Measurements from ENCODE around the gene KEL. TPM values are rescaled to one million over a fixed set of nuclear protein-coding genes. Genes with fewer than 3 reads are reported as not detected.

Gene KEL
- total and polyA plus RNA-seq, 2 donors (not counting 3 experiments of a cell fraction or from before 2014, with no cell fraction given), result 0.30 to 1.2 TPM

- Histone ChIP-seq H3K4me1 (ENCODE audit: control insufficient read depth, extremely low read depth, insufficient read depth, low read length) (peaks cover 3% of the 10 kb centered on the region), H2AFZ (ENCODE audit: low read depth, low read length) (no peak overlapping the region), H3K4me3 (replicated peaks in 1 of 3; ENCODE audit: insufficient read depth in 1 of 3, low read depth in 1 of 3, low read length in 3 of 3) (no peak overlapping the region), H3K79me2 (ENCODE audit: control insufficient read depth, insufficient read depth, low read length) (no peaks in the 10 kb centered on the region), H3K27ac (ENCODE audit: insufficient read depth, low read depth, low read length) (no peak overlapping the region), H3K9me3 (replicated peaks; ENCODE audit: control insufficient read depth, insufficient read depth, low read length) (no peaks in the 10 kb centered on the region), H4K20me1 (replicated peaks; ENCODE audit: control insufficient read depth, extremely low read depth, insufficient read depth, low read length) (no peaks in the 10 kb centered on the region), H3K9me1 (replicated peaks; ENCODE audit: control insufficient read depth, extremely low read depth, insufficient read depth, low read length) (no peaks in the 10 kb centered on the region), H3K27me3 (ENCODE audit: control insufficient read depth in 2 of 2, insufficient read depth in 2 of 2, low read length in 2 of 2) (peaks cover 6 to 7% of the 10 kb centered on the region in 2 experiments), H3K4me2 (ENCODE audit: insufficient read depth, low read length) (no peak overlapping the region), H3K36me3 (ENCODE audit: control insufficient read depth in 2 of 2, extremely low read depth in 1 of 2, insufficient read depth in 2 of 2, low read length in 2 of 2) (no peaks in the 10 kb centered on the region), H3K9ac (replicated peaks; ENCODE audit: extremely low read depth, insufficient read depth, low read length) (no peak overlapping the region)
- intact Hi-C loops (cut with micrococcal nuclease) (no loop called here), dilution Hi-C loops (cut with MboI; ENCODE audit: extremely low pct_ligation_motif_present, low sequenced_read_pairs) (loop anchor here (25.0 kb wide), 1 partner anchor 213 kb away; the partner anchor contains the start of gene TAS2R40)
- TF ChIP-seq FOS (IDR thresholded peaks at IDR 0.05; ENCODE audit: borderline replicate concordance, insufficient read depth, low read length), result no peak
- no peak for TF ChIP-seq JUN (IDR thresholded peaks at IDR 0.05; ENCODE audit: borderline replicate concordance, insufficient read depth, insufficient read length, low read depth)
- no peak for TF ChIP-seq EZH2 (IDR thresholded peaks at IDR 0.05; ENCODE audit: borderline replicate concordance, low read depth, low read length, severe bottlenecking)
- no peak for TF ChIP-seq MYC (IDR thresholded peaks at IDR 0.05; ENCODE audit: low read depth, low read length)
- no peak for TF ChIP-seq MAX (IDR thresholded peaks at IDR 0.05; ENCODE audit: insufficient read depth, insufficient read length)
- TF ChIP-seq POLR2A (IDR thresholded peaks at IDR 0.05; ENCODE audit: low read depth, low read length), result no peak
- no peak for TF ChIP-seq GATA2 (IDR thresholded peaks at IDR 0.05; ENCODE audit: insufficient read depth, insufficient read length, low read depth, low read length)
- FAIRE-seq (no peak), DNase-seq (ENCODE audit: low read depth, low spot score) (no peak)
- BruUV-seq (replicated peaks), result no TSS peak
- POLR2A ChIA-PET, result no interaction called here
- CTCF ChIA-PET, result interaction anchor here (1.1 to 26.4 kb wide), 8 partner anchors 8 to 464 kb away, joined by 3 to 967 read pairs (median 8); partner anchors contain the start of gene TAS2R40
Observed at GRCh38 chr7:142999793-143000192, 37.6 kb upstream of the KEL start.

GRCh38 chr7:142998966-142999365 lies 36.8 kb upstream of the KEL start:
- Histone ChIP-seq H3K9ac (replicated peaks; ENCODE audit: extremely low read depth, insufficient read depth, low read length) (no peak overlapping the region), H3K9me3 (replicated peaks; ENCODE audit: control insufficient read depth, insufficient read depth, low read length) (no peaks in the 10 kb centered on the region), H3K79me2 (ENCODE audit: control insufficient read depth, insufficient read depth, low read length) (no peaks in the 10 kb centered on the region), H3K4me2 (ENCODE audit: insufficient read depth, low read length) (no peak overlapping the region), H3K4me3 (replicated peaks in 1 of 3; ENCODE audit: insufficient read depth in 1 of 3, low read depth in 1 of 3, low read length in 3 of 3) (no peak overlapping the region), H2AFZ (ENCODE audit: low read depth, low read length) (no peak overlapping the region), H3K27ac (ENCODE audit: insufficient read depth, low read depth, low read length) (no peak overlapping the region), H3K27me3 (ENCODE audit: control insufficient read depth in 2 of 2, insufficient read depth in 2 of 2, low read length in 2 of 2) (peaks cover 0 to 3% of the 10 kb centered on the region in 2 experiments), H3K36me3 (ENCODE audit: control insufficient read depth in 2 of 2, extremely low read depth in 1 of 2, insufficient read depth in 2 of 2, low read length in 2 of 2) (no peaks in the 10 kb centered on the region), H3K9me1 (replicated peaks; ENCODE audit: control insufficient read depth, extremely low read depth, insufficient read depth, low read length) (no peaks in the 10 kb centered on the region), H3K4me1 (ENCODE audit: control insufficient read depth, extremely low read depth, insufficient read depth, low read length) (peaks cover 3% of the 10 kb centered on the region), H4K20me1 (replicated peaks; ENCODE audit: control insufficient read depth, extremely low read depth, insufficient read depth, low read length) (no peaks in the 10 kb centered on the region)
- DNase-seq (ENCODE audit: low read depth, low spot score) (no peak), FAIRE-seq (no peak)
- ChIA-PET CTCF (interaction anchor here (1.3 to 26.4 kb wide), 7 partner anchors 9 to 483 kb away, joined by 3 to 967 read pairs (median 7); partner anchors contain the start of gene TAS2R40), POLR2A (no interaction called here)
- intact Hi-C loops (cut with micrococcal nuclease), result no loop called here
- no TSS peak for BruUV-seq (replicated peaks)
- dilution Hi-C loops (cut with MboI; ENCODE audit: extremely low pct_ligation_motif_present, low sequenced_read_pairs), result no loop called here
- TF ChIP-seq MYC (IDR thresholded peaks at IDR 0.05; ENCODE audit: low read depth, low read length) (no peak), CTCF (IDR thresholded peaks at IDR 0.05; ENCODE audit: extremely low read depth in 1 of 2, insufficient read depth in 1 of 2, low read depth in 1 of 2, low read length in 2 of 2) (no peak), MAX (IDR thresholded peaks at IDR 0.05; ENCODE audit: insufficient read depth, insufficient read length) (no peak), POLR2A (IDR thresholded peaks at IDR 0.05; ENCODE audit: low read depth, low read length) (no peak), JUN (IDR thresholded peaks at IDR 0.05; ENCODE audit: borderline replicate concordance, insufficient read depth, insufficient read length, low read depth) (no peak), GATA2 (IDR thresholded peaks at IDR 0.05; ENCODE audit: insufficient read depth, insufficient read length, low read depth, low read length) (no peak), FOS (IDR thresholded peaks at IDR 0.05; ENCODE audit: borderline replicate concordance, insufficient read depth, low read length) (no peak), EZH2 (IDR thresholded peaks at IDR 0.05; ENCODE audit: borderline replicate concordance, low read depth, low read length, severe bottlenecking) (no peak), POLR2AphosphoS5 (IDR thresholded peaks at IDR 0.05; ENCODE audit: insufficient read depth, low read depth, low read length) (no peak)
